GM20431 (cell line): ENCODE measurements around the gene SAMM50.

Experiments
- in situ Hi-C: fragments of 300-500 bp; cut with MseI, MboI; formaldehyde crosslinking; loops from one replicate; pipeline ENCODE4 v1.15.0; 2020; ENCODE audit warnings: low sequenced_read_pairs; ENCODE audit not compliant: unreplicated experiment

The SAMM50 gene

GRCh38 chr22:43955040-43955882, at the start of gene SAMM50:
Gene SAMM50, plus strand, starts transcription at chr22:43955442. Its CDS starts 136 bp downstream, at chr22:43955578.
- in situ Hi-C loops = no loop called here

DNA sequence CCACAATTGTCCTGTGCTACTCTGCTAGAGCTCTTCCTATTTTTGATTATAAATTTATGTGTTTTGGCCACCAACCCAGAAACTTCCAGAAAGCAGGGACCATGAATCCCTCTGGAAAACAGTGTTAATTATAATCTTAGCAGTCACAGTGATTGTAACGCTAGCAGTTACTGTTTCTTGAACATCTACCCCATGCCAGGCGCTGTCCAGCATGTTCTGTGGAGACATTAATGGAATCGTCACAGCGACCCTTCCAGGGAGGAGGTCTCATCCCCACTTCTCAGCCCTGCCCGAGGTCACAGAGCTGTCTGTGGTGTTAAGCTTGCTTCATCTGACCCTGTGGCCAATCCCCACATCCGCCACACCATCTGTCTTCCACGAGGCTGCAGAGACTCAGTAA, 49.6 kb upstream of the SAMM50 start:
- in situ Hi-C loops = no loop called here

- in situ Hi-C loops = no loop called here
These were observed 45.5 kb upstream of the SAMM50 start for GRCh38 chr22:43909708-43910107.

DNA sequence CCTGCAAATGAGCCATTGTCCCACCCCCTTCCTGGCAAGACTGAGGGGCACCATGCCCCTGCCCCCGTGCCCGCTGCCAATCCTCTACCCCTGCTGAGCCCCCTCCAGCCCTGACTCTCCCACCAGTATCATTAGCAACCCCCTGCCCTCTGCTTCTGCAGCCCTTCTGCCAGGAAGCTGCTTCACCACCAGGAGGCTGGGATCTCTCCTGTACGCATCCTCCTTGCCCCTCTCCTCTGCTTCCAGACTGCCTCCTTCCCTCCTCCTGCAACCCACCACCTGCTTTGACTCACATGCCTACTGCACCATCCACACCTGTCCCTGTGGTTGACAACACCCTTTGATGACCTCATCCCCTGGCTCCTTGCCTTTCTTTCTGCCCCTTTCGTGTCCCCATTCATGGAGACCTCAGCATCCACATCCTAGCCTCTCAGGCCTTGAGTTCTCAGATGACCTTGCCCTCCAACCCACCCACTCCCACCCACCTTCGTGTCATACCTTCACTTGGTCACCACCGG, 45.0 kb upstream of the SAMM50 start:
- in situ Hi-C loops = no loop called here

GRCh38 chr22:43911351-43911750, 43.9 kb upstream of the SAMM50 start:
- in situ Hi-C loops = no loop called here

DNA sequence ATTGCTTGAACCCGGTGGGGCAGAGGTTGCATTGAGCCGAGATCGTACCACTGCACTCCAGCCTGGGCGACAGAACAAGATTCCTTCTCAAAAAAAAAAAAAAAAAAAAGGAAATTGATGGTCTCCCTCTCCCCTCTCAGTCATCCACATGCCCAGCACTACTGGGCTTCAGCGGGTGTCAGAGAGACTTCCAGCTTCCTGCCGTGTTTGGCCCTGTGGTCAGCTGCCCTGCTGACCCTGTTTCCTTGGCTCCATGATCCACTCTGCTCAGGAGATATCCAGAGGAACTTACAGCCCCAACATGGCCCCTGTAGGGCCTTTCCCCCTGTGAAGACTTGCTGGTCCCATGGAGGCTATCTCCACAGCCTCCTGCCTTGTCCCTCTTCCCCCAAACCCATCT, 37.7 kb upstream of the SAMM50 start:
- in situ Hi-C loops = no loop called here

- in situ Hi-C loops = no loop called here
These were observed 35.9 kb upstream of the SAMM50 start for GRCh38 chr22:43919106-43919973.

GRCh38 chr22:43921370-43921769, 33.9 kb upstream of the SAMM50 start:
- in situ Hi-C loops = no loop called here

- in situ Hi-C loops = no loop called here
These were observed 33.1 kb upstream of the SAMM50 start for GRCh38 chr22:43922123-43922522.

- in situ Hi-C loops = no loop called here
These were observed 32.1 kb upstream of the SAMM50 start for GRCh38 chr22:43923191-43923590.

DNA sequence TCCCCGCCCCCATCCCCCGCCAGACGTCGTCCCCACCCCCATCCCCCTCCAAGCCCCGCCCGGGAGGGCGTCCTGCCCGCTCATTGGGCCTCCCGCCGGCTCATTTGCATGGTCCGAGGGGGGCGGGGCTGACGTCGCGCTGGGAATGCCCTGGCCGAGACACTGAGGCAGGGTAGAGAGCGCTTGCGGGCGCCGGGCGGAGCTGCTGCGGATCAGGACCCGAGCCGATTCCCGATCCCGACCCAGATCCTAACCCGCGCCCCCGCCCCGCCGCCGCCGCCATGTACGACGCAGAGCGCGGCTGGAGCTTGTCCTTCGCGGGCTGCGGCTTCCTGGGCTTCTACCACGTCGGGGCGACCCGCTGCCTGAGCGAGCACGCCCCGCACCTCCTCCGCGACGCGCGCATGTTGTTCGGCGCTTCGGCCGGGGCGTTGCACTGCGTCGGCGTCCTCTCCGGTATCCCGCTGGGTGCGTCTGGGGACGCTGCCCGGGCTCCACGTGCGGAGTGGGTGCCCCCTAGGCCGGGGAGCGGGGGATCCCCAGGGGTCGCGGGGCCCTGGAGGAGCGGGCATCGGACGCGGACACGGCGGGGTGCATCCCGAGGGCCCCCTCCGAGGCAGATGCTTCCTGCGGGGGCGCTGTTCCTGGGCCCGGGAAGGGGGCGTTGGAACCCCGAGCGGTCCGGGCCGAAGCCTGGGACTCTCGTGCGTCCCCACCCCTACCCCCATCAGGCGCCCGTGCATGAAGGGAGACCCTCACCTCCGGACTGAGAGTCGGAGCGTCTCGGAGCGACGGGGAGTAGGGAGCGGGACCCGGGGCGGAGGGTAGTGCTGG, 31.4 kb upstream of the SAMM50 start, which contains the start of gene PNPLA3:
Gene PNPLA3 (plus strand): TSS at position 175 of the 834 bp plus-strand sequence. CDS start 107 bp downstream, at position 282.
- in situ Hi-C loops = no loop called here

- in situ Hi-C loops = no loop called here
These were observed 30.4 kb upstream of the SAMM50 start for GRCh38 chr22:43924877-43925276.

GRCh38 chr22:43925433-43926348, 29.6 kb upstream of the SAMM50 start:
- in situ Hi-C loops = no loop called here

DNA sequence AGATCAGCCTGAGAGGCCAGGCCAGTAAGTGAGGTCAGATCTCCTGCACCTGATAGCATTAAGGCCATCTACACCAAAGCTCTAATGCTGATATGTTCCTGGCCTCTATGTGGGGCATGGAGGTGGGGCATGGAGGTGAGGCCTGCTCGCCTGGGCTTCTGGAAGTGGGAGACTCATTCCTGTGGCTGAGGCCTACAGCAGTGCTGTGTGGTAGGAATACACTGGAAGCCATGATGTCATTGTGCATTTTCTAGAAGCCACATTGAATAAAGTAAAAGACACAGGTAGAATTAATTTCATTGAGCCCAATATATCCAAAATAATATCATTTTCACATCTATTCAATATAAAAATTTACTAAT, 28.9 kb upstream of the SAMM50 start:
- in situ Hi-C loops = no loop called here

DNA sequence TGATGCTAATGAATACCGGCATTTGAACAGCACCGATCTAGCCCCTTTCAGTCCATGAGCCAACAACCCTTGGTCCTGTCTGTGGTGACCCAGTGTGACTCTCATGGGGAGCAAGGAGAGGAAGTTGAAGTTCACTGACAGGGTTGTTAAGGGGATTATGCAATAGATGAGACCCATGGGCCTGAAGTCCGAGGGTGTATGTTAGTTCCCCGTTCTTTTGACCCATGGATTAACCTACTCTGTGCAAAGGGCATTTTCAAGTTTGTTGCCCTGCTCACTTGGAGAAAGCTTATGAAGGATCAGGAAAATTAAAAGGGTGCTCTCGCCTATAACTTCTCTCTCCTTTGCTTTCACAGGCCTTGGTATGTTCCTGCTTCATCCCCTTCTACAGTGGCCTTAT, 26.8 kb upstream of the SAMM50 start:
- in situ Hi-C loops = no loop called here

DNA sequence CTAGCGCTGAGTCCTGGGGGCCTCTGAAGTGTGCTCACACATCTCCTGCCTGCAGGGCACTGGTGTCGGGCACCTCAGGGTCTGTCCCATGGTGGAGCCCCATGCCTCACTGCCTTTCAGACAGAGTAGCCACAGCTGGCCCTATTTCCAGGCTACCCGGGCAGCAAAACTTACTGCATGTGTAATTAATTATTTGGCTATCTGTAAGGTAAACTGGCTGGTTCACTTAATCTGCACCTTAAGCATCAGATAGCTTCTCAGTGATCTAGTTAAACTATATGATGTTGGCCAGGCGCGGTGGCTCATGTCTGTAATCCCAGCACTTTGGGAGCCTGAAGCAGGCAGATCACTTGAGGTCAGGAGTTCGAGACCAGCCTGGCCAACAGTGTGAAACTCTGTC, 26.3 kb upstream of the SAMM50 start:
- in situ Hi-C loops = no loop called here

DNA sequence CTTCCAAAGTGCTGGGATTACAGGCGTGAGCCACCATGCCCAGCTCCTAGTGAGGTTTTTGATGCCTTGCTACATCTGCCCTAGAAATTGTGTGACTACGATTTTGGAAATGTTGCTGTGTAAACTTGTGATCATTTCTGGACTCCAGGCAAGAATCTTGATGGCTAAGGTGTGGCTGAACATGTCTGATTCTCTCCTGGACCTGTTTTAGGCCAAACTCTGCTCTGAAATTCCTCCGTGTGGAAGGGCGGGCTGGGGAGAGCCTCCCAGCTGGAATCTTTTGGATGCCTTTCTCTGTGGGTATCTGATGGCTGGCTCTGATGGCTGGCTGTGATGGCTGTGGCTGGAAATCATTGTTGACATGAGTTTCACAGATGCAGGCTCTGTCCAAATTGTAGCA, 23.5 kb upstream of the SAMM50 start:
- in situ Hi-C loops = no loop called here

DNA sequence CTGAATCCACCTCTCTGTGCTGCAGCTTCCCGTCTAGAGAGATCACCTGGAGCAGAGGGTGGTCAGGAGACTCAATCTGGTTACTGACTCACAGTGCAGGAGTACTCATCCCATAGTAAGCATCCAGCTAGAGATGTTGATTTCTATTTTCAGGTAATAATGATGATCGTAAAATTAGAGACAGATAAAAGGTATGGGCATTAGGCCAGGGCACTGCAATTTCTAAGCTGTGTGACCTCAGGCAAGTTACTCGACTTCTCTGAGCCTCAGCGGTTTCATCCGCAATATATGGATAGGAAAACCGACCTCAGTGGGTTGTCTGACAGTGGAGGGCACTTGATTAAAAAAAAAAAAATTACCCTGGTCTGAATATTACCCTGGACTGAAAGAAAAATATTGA, 13.8 kb upstream of the SAMM50 start:
- in situ Hi-C loops = no loop called here
